Measurements from ENCODE around the gene PTPRR.

PTPRR gene

GRCh38 chr12:70784042-70784668 is 136.4 kb downstream of the PTPRR start:
- Histone ChIP-seq H3K9me3 (ENCODE audit: control insufficient read depth in 2 of 2, low read length in 2 of 2) (no peaks in the 10 kb centered on the region), H3K4me3 (ENCODE audit: low read length in 2 of 2) (no peak overlapping the region), H3K27me3 (ENCODE audit: control insufficient read depth in 2 of 2, insufficient read depth in 2 of 2, low read length in 2 of 2) (no peaks in the 10 kb centered on the region), H3K36me3 (ENCODE audit: control insufficient read depth in 2 of 2, insufficient read depth in 2 of 2, low read length in 2 of 2) (no peaks in the 10 kb centered on the region), H3K4me1 (ENCODE audit: control insufficient read depth in 2 of 2, insufficient read depth in 2 of 2, low read length in 2 of 2) (no peaks in the 10 kb centered on the region), H3K9ac (ENCODE audit: low read depth in 1 of 2, low read length in 2 of 2) (no peak overlapping the region), H3K27ac (ENCODE audit: low read depth in 2 of 2, low read length in 2 of 2) (no peak overlapping the region)

GRCh38 chr12:70783455-70783854 is 137.1 kb downstream of the PTPRR start:
- Histone ChIP-seq H3K27ac (ENCODE audit: low read depth in 2 of 2, low read length in 2 of 2) (no peak overlapping the region), H3K4me3 (ENCODE audit: low read length in 2 of 2) (no peak overlapping the region), H3K9ac (ENCODE audit: low read depth in 1 of 2, low read length in 2 of 2) (no peak overlapping the region), H3K4me1 (ENCODE audit: control insufficient read depth in 2 of 2, insufficient read depth in 2 of 2, low read length in 2 of 2) (no peaks in the 10 kb centered on the region), H3K36me3 (ENCODE audit: control insufficient read depth in 2 of 2, insufficient read depth in 2 of 2, low read length in 2 of 2) (no peaks in the 10 kb centered on the region), H3K9me3 (ENCODE audit: control insufficient read depth in 2 of 2, low read length in 2 of 2) (no peaks in the 10 kb centered on the region), H3K27me3 (ENCODE audit: control insufficient read depth in 2 of 2, insufficient read depth in 2 of 2, low read length in 2 of 2) (no peaks in the 10 kb centered on the region)

GRCh38 chr12:70779250-70779649 is 141.3 kb downstream of the PTPRR start:
- no peaks in the 10 kb centered on the region for H3K27me3 ChIP-seq (ENCODE audit: control insufficient read depth in 2 of 2, insufficient read depth in 2 of 2, low read length in 2 of 2)

GRCh38 chr12:70774055-70774454 is 146.5 kb downstream of the PTPRR start:
- Histone ChIP-seq H3K9me3 (ENCODE audit: control insufficient read depth in 2 of 2, low read length in 2 of 2) (no peaks in the 10 kb centered on the region), H3K27me3 (ENCODE audit: control insufficient read depth in 2 of 2, insufficient read depth in 2 of 2, low read length in 2 of 2) (no peaks in the 10 kb centered on the region), H3K4me3 (ENCODE audit: low read length in 2 of 2) (no peak overlapping the region), H3K4me1 (ENCODE audit: control insufficient read depth in 2 of 2, insufficient read depth in 2 of 2, low read length in 2 of 2) (no peaks in the 10 kb centered on the region), H3K9ac (ENCODE audit: low read depth in 1 of 2, low read length in 2 of 2) (no peak overlapping the region), H3K36me3 (ENCODE audit: control insufficient read depth in 2 of 2, insufficient read depth in 2 of 2, low read length in 2 of 2) (no peaks in the 10 kb centered on the region), H3K27ac (ENCODE audit: low read depth in 2 of 2, low read length in 2 of 2) (no peak overlapping the region)

More at GRCh38 chr12:70779250-70779649, 141.3 kb downstream of the PTPRR start:
- H3K4me1 ChIP-seq (ENCODE audit: control insufficient read depth in 2 of 2, insufficient read depth in 2 of 2, low read length in 2 of 2): no peaks in the 10 kb centered on the region
- H3K9ac ChIP-seq (ENCODE audit: low read depth in 1 of 2, low read length in 2 of 2): no peak overlapping the region
- H3K36me3 ChIP-seq (ENCODE audit: control insufficient read depth in 2 of 2, insufficient read depth in 2 of 2, low read length in 2 of 2): no peaks in the 10 kb centered on the region
- H3K27ac ChIP-seq (ENCODE audit: low read depth in 2 of 2, low read length in 2 of 2): no peak overlapping the region
- no peak overlapping the region for H3K4me3 ChIP-seq (ENCODE audit: low read length in 2 of 2)
- no peaks in the 10 kb centered on the region for H3K9me3 ChIP-seq (ENCODE audit: control insufficient read depth in 2 of 2, low read length in 2 of 2)

- Histone ChIP-seq H3K9ac (ENCODE audit: low read depth in 1 of 2, low read length in 2 of 2) (no peak overlapping the region), H3K9me3 (ENCODE audit: control insufficient read depth in 2 of 2, low read length in 2 of 2) (no peaks in the 10 kb centered on the region), H3K4me3 (ENCODE audit: low read length in 2 of 2) (no peak overlapping the region), H3K27ac (ENCODE audit: low read depth in 2 of 2, low read length in 2 of 2) (no peak overlapping the region), H3K4me1 (ENCODE audit: control insufficient read depth in 2 of 2, insufficient read depth in 2 of 2, low read length in 2 of 2) (no peaks in the 10 kb centered on the region), H3K27me3 (ENCODE audit: control insufficient read depth in 2 of 2, insufficient read depth in 2 of 2, low read length in 2 of 2) (no peaks in the 10 kb centered on the region), H3K36me3 (ENCODE audit: control insufficient read depth in 2 of 2, insufficient read depth in 2 of 2, low read length in 2 of 2) (no peaks in the 10 kb centered on the region)
Measured at GRCh38 chr12:70772836-70773235, 147.7 kb downstream of the PTPRR start.

- Histone ChIP-seq H3K9ac (ENCODE audit: low read depth in 1 of 2, low read length in 2 of 2) (no peak overlapping the region), H3K27ac (ENCODE audit: low read depth in 2 of 2, low read length in 2 of 2) (no peak overlapping the region), H3K27me3 (ENCODE audit: control insufficient read depth in 2 of 2, insufficient read depth in 2 of 2, low read length in 2 of 2) (no peaks in the 10 kb centered on the region), H3K4me1 (ENCODE audit: control insufficient read depth in 2 of 2, insufficient read depth in 2 of 2, low read length in 2 of 2) (no peaks in the 10 kb centered on the region), H3K9me3 (ENCODE audit: control insufficient read depth in 2 of 2, low read length in 2 of 2) (no peaks in the 10 kb centered on the region), H3K4me3 (ENCODE audit: low read length in 2 of 2) (no peak overlapping the region), H3K36me3 (ENCODE audit: control insufficient read depth in 2 of 2, insufficient read depth in 2 of 2, low read length in 2 of 2) (no peaks in the 10 kb centered on the region)
Measured at GRCh38 chr12:70771581-70771980, 149.0 kb downstream of the PTPRR start.

GRCh38 chr12:70763666-70764065 is 156.9 kb downstream of the PTPRR start:
- Histone ChIP-seq H3K9ac (ENCODE audit: low read depth in 1 of 2, low read length in 2 of 2) (no peak overlapping the region), H3K27me3 (ENCODE audit: control insufficient read depth in 2 of 2, insufficient read depth in 2 of 2, low read length in 2 of 2) (no peaks in the 10 kb centered on the region), H3K36me3 (ENCODE audit: control insufficient read depth in 2 of 2, insufficient read depth in 2 of 2, low read length in 2 of 2) (no peaks in the 10 kb centered on the region), H3K4me1 (ENCODE audit: control insufficient read depth in 2 of 2, insufficient read depth in 2 of 2, low read length in 2 of 2) (no peaks in the 10 kb centered on the region), H3K27ac (ENCODE audit: low read depth in 2 of 2, low read length in 2 of 2) (no peak overlapping the region), H3K4me3 (ENCODE audit: low read length in 2 of 2) (no peak overlapping the region), H3K9me3 (ENCODE audit: control insufficient read depth in 2 of 2, low read length in 2 of 2) (no peaks in the 10 kb centered on the region)

- Histone ChIP-seq H3K4me3 (ENCODE audit: low read length in 2 of 2) (no peak overlapping the region), H3K27me3 (ENCODE audit: control insufficient read depth in 2 of 2, insufficient read depth in 2 of 2, low read length in 2 of 2) (no peaks in the 10 kb centered on the region), H3K4me1 (ENCODE audit: control insufficient read depth in 2 of 2, insufficient read depth in 2 of 2, low read length in 2 of 2) (peaks cover 0 to under 1% of the 10 kb centered on the region in 2 donors), H3K36me3 (ENCODE audit: control insufficient read depth in 2 of 2, insufficient read depth in 2 of 2, low read length in 2 of 2) (no peaks in the 10 kb centered on the region), H3K9me3 (ENCODE audit: control insufficient read depth in 2 of 2, low read length in 2 of 2) (no peaks in the 10 kb centered on the region), H3K9ac (ENCODE audit: low read depth in 1 of 2, low read length in 2 of 2) (no peak overlapping the region), H3K27ac (ENCODE audit: low read depth in 2 of 2, low read length in 2 of 2) (no peak overlapping the region)
Measured at GRCh38 chr12:70762000-70762399, 158.5 kb downstream of the PTPRR start.

GRCh38 chr12:70759161-70759918 is 161.2 kb downstream of the PTPRR start:
- Histone ChIP-seq H3K4me3 (ENCODE audit: low read length in 2 of 2) (no peak overlapping the region), H3K36me3 (ENCODE audit: control insufficient read depth in 2 of 2, insufficient read depth in 2 of 2, low read length in 2 of 2) (no peaks in the 10 kb centered on the region), H3K9me3 (ENCODE audit: control insufficient read depth in 2 of 2, low read length in 2 of 2) (no peaks in the 10 kb centered on the region), H3K4me1 (ENCODE audit: control insufficient read depth in 2 of 2, insufficient read depth in 2 of 2, low read length in 2 of 2) (peaks cover 8 to 9% of the 10 kb centered on the region in 2 donors), H3K9ac (ENCODE audit: low read depth in 1 of 2, low read length in 2 of 2) (no peak overlapping the region), H3K27me3 (ENCODE audit: control insufficient read depth in 2 of 2, insufficient read depth in 2 of 2, low read length in 2 of 2) (no peaks in the 10 kb centered on the region), H3K27ac (ENCODE audit: low read depth in 2 of 2, low read length in 2 of 2) (no peak overlapping the region)

GRCh38 chr12:70758494-70758845 is 162.1 kb downstream of the PTPRR start:
- peaks cover 8 to 9% of the 10 kb centered on the region in 2 donors for H3K4me1 ChIP-seq (ENCODE audit: control insufficient read depth in 2 of 2, insufficient read depth in 2 of 2, low read length in 2 of 2)
- H3K9ac ChIP-seq (ENCODE audit: low read depth in 1 of 2, low read length in 2 of 2): no peak overlapping the region
- no peaks in the 10 kb centered on the region for H3K9me3 ChIP-seq (ENCODE audit: control insufficient read depth in 2 of 2, low read length in 2 of 2)
- H3K27ac ChIP-seq (ENCODE audit: low read depth in 2 of 2, low read length in 2 of 2): no peak overlapping the region
- no peaks in the 10 kb centered on the region for H3K27me3 ChIP-seq (ENCODE audit: control insufficient read depth in 2 of 2, insufficient read depth in 2 of 2, low read length in 2 of 2)
- H3K36me3 ChIP-seq (ENCODE audit: control insufficient read depth in 2 of 2, insufficient read depth in 2 of 2, low read length in 2 of 2): no peaks in the 10 kb centered on the region
- H3K4me3 ChIP-seq (ENCODE audit: low read length in 2 of 2): no peak overlapping the region
